Caki2 (cell line): ENCODE data around the gene SYF2. TPM values are rescaled to one million over a fixed set of nuclear protein-coding genes. Genes with fewer than 3 reads are reported as not detected.

Experiments
- total RNA-seq: library from RNA; depleted of rRNA; stranded (reverse); fragments of >200 nt; shearing (Covaris generic); gene quantifications from 2 replicates; pipeline ENCODE4 v1.2.3, GENCODE V29; 2014; ENCODE audit warnings: low replicate concordance; rRNA removed

SYF2 gene
- total RNA-seq, 1 experiment from 2014 or later, result 36.4 TPM

Other genes with a start within 250 kb of the SYF2 start
- gene RSRP1, start 15.0 kb upstream of the SYF2 start, total RNA-seq, result 18.3 and 19.9 TPM in 2 replicates
- gene RHD, start 40.0 kb upstream of the SYF2 start, total RNA-seq, result not detected in 2 replicates
- 64.1 and 89.1 TPM in 2 replicates for gene TMEM50A, start 105.8 kb upstream of the SYF2 start, total RNA-seq
- gene RHCE, start 188.3 kb upstream of the SYF2 start, total RNA-seq, result 0.68 TPM in 1 of 2 replicates, not detected in the other
- gene MACO1, start 198.4 kb upstream of the SYF2 start, total RNA-seq, result 12.0 and 15.0 TPM in 2 replicates